ENCODE data around the gene PICK1.
"Not testable (repeated sequence)": the region's sequence is repeated elsewhere in the genome, so short reads cannot be mapped to it uniquely, and the experiment has no call there.

The PICK1 gene

GRCh38 chr22:38036392-38037062, 20.7 kb upstream of the PICK1 start:
- no peak for ATAC-seq
- Mint-ChIP-seq H3K36me3 (ENCODE audit: low read depth) (no peaks in the 10 kb centered on the region), H3K27ac (no peak overlapping the region), H3K4me3 (no peak overlapping the region), H3K9me3 (no peaks in the 10 kb centered on the region), H3K4me1 (no peaks in the 10 kb centered on the region), H3K27me3 (no peaks in the 10 kb centered on the region)
- no peak for DNase-seq

DNA sequence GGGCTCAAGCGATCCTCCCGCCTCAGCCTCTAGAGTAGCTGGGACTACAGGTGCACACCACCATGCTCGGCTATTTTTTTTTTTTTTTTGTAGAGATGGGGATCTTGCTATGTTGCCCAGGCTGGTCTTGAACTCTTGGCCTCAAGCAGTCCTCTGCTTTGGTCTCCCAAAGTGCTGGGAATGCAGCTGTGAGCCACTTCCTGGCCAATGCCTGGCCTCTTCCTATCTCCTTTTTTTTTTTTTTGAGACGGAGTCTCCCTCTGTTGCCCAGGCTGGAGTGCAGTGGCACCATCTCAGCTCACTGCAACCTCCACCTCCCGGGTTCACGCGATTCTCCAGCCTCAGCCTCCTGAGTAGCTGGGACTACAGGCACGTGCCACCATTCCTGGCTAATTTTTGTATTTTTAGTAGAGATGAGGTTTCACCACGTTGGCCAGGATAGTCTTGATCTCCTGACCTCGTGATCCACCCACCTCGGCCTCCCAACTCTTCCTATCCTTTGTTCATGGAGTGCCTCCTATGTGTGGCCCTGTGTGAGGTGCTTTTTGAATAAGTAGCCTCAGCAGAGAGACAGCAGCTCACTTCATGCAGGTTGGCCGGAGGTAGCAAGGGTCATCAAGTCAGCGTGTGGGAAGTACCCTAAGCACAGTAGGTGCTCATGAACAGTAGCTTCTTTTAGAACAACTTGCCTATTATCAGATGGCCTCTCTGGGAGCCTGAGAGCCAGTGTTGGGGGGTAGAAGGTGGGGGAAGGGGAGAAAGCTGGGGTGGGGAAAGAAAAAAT, 19.6 kb upstream of the PICK1 start:
- H3K4me3 Mint-ChIP-seq; H3K27me3 Mint-ChIP-seq; H3K36me3 Mint-ChIP-seq (ENCODE audit: low read depth); DNase-seq; ATAC-seq; H3K9me3 Mint-ChIP-seq; H3K27ac Mint-ChIP-seq; H3K4me1 Mint-ChIP-seq: not testable (repeated sequence)

GRCh38 chr22:38038426-38038825, 18.8 kb upstream of the PICK1 start:
- Mint-ChIP-seq H3K4me1 (no peaks in the 10 kb centered on the region), H3K9me3 (no peaks in the 10 kb centered on the region), H3K27ac (no peak overlapping the region), H3K36me3 (ENCODE audit: low read depth) (no peaks in the 10 kb centered on the region), H3K4me3 (no peak overlapping the region), H3K27me3 (no peaks in the 10 kb centered on the region)
- DNase-seq (no peak), ATAC-seq (no peak)

DNA sequence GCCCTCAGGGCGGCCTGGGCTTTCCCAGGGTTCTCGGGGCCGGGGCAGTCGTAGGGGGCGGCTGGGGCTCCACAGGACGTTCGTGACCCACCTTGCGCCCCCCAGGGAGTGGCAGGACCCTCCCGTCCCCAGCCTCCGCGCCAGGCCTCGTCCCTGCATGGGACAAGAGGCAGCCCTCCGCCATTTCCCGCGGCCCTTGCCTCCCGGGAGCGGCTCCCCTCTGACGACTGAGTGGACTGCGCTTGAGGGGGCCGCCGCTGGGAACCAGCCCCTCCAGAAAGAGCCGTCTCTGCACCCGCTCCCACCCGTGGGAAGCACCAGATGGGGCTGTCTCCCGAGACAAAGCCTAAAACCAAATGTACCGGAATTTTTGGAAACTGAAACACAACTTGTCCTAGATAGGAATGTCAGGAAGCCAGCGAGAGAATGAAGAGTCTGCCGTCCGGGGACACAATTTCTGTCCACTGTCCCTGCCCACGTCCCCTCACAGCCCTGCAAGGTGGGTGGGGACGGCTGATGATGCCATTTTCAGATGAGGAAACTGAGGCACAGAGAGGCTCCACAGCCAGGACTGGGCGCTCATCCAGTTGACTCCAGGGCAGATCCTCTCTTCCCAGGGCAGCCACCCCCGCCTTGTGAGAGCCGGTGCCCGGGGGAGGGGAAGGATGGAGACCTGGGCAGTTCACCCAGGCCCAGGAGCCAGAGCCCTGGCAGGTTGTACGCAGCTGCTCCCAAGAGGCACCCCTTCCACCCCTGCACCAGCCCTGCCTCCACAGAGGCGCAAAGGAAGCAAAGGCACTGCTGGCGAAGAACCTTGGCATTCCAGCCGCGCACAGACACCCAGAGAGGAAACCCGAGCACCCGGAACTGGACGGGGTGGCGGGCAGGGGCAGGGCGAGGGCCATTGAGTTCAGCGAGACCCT, 18.1 kb upstream of the PICK1 start:
- Mint-ChIP-seq H3K4me3 (no peak overlapping the region), H3K36me3 (ENCODE audit: low read depth) (no peaks in the 10 kb centered on the region), H3K9me3 (no peaks in the 10 kb centered on the region), H3K27ac (no peak overlapping the region), H3K27me3 (no peaks in the 10 kb centered on the region), H3K4me1 (no peaks in the 10 kb centered on the region)
- ATAC-seq (no peak), DNase-seq (no peak)

DNA sequence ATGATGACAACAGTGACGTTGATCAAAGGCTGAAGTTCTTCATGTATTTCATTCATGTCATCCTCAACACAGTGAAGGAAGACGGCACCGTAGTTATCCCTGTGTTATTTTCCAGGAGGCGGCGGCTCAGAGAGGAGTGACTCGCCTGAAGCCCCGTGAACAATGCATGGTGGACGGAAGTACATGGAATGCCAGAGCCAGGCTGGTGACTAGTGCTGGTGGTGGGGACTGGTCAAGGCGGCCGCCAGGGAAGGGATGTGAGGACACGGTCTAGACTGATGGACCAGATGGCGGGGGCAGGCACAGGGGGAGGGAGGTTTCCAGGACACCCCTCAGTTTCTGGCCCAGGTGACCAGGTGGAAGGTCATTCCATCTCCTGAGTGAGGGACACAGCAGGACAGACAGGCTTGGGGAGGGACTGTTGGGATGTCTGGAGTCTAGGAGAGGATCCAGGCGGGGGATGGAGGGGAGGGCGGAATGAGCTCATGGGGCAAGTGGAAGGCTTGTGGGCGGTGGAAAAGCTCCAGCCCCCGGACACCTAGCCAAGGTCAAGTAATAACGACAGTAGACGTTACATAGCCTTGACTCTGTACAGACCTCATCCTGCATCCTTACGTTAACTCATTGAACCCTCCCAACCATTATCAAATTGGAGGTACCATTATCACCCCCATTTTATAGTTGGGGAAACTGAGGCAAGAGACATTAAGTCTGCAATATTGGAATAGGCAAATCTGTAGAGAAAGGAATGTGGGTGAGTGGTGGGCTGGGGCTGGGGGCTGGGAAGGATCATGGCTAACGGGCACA, 16.0 kb upstream of the PICK1 start:
- Mint-ChIP-seq H3K27ac (no peak overlapping the region), H3K36me3 (ENCODE audit: low read depth) (no peaks in the 10 kb centered on the region), H3K9me3 (no peaks in the 10 kb centered on the region), H3K27me3 (no peaks in the 10 kb centered on the region), H3K4me1 (no peaks in the 10 kb centered on the region), H3K4me3 (no peak overlapping the region)
- ATAC-seq (no peak), DNase-seq (no peak)

GRCh38 chr22:38041760-38042487, 15.3 kb upstream of the PICK1 start:
- Mint-ChIP-seq H3K27me3 (no peaks in the 10 kb centered on the region), H3K4me3 (no peak overlapping the region), H3K27ac (no peak overlapping the region), H3K9me3 (no peaks in the 10 kb centered on the region), H3K4me1 (no peaks in the 10 kb centered on the region), H3K36me3 (ENCODE audit: low read depth) (no peaks in the 10 kb centered on the region)
- DNase-seq (no peak), ATAC-seq (no peak)

DNA sequence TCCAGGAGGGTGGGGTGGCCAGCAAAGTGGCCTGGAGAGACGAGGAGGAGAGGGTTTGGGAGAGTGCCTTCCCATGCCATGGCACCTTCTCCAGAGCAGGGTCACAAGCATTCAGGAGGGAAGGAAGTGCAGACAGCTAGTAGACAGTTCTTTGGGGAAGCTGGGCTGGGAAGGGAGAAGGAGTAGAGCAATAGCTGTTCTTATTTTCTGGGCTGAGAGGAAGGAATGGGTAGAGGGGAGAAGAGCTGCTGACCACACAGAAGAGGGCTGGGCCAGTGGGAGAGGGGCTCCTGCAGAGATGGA, 14.8 kb upstream of the PICK1 start:
- no peaks in the 10 kb centered on the region for H3K4me1 Mint-ChIP-seq
- H3K36me3 Mint-ChIP-seq (ENCODE audit: low read depth), result no peaks in the 10 kb centered on the region
- H3K27ac Mint-ChIP-seq, result no peak overlapping the region
- H3K4me3 Mint-ChIP-seq, result no peak overlapping the region
- no peak for ATAC-seq
- H3K27me3 Mint-ChIP-seq, result no peaks in the 10 kb centered on the region
- DNase-seq, result no peak
- no peaks in the 10 kb centered on the region for H3K9me3 Mint-ChIP-seq

GRCh38 chr22:38043151-38044039, 13.8 kb upstream of the PICK1 start:
- Mint-ChIP-seq H3K27ac (no peak overlapping the region), H3K4me1 (no peaks in the 10 kb centered on the region), H3K4me3 (no peak overlapping the region), H3K36me3 (ENCODE audit: low read depth) (no peaks in the 10 kb centered on the region), H3K27me3 (no peaks in the 10 kb centered on the region), H3K9me3 (no peaks in the 10 kb centered on the region)
- ATAC-seq (no peak), DNase-seq (no peak)

DNA sequence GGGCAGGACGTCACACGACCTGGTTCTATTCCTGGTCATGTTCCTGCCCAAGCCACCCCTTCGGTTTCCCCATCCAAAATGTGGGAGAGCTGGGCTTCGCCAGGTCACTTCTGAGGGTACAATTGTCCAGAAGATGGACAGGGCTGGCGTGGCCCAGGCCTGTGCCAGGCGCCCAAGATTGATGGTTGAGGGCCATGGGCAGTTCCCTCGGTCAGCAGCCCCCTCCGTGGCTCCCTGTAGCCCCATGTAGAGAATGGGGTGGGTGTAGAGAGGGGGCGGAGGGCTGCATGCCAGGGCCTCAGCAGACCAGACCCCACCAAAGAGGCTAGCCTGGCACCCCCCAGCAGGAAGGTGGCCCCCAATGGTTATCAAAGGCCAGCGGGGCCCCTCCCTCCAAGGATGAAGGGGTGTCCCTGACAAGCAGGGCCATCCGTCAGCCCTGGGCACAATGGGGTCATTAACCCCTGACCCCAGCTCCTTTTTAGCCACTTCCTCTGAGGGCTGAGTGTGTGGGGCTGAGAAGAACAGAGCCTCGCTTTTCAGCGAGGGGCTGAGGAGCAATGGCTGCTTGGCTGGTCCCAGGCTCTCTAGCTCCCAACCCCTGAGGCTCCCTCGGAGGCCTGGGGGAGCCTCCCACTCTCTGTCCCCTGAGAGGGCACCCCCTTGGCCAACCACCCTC, 11.0 kb upstream of the PICK1 start:
- H3K27ac Mint-ChIP-seq, result no peak overlapping the region
- no peaks in the 10 kb centered on the region for H3K4me1 Mint-ChIP-seq
- no peak for ATAC-seq
- no peaks in the 10 kb centered on the region for H3K9me3 Mint-ChIP-seq
- no peaks in the 10 kb centered on the region for H3K27me3 Mint-ChIP-seq
- DNase-seq, result no peak
- no peak overlapping the region for H3K4me3 Mint-ChIP-seq
- no peaks in the 10 kb centered on the region for H3K36me3 Mint-ChIP-seq (ENCODE audit: low read depth)

- no peak overlapping the region for H3K4me3 Mint-ChIP-seq
- H3K27ac Mint-ChIP-seq, result no peak overlapping the region
- no peaks in the 10 kb centered on the region for H3K4me1 Mint-ChIP-seq
- H3K9me3 Mint-ChIP-seq, result no peaks in the 10 kb centered on the region
- DNase-seq (no peak), ATAC-seq (no peak)
- no peaks in the 10 kb centered on the region for H3K36me3 Mint-ChIP-seq (ENCODE audit: low read depth)
- no peaks in the 10 kb centered on the region for H3K27me3 Mint-ChIP-seq
Measured at GRCh38 chr22:38049812-38050619, 7.2 kb upstream of the PICK1 start.

GRCh38 chr22:38050720-38051119, 6.5 kb upstream of the PICK1 start:
- Mint-ChIP-seq H3K27me3 (no peaks in the 10 kb centered on the region), H3K4me3 (no peak overlapping the region), H3K36me3 (ENCODE audit: low read depth) (no peaks in the 10 kb centered on the region), H3K4me1 (no peaks in the 10 kb centered on the region), H3K9me3 (no peaks in the 10 kb centered on the region), H3K27ac (no peak overlapping the region)
- DNase-seq (no peak), ATAC-seq (no peak)

GRCh38 chr22:38051261-38051660, 5.9 kb upstream of the PICK1 start:
- Mint-ChIP-seq H3K27ac (no peak overlapping the region), H3K27me3 (no peaks in the 10 kb centered on the region), H3K4me3 (no peak overlapping the region), H3K9me3 (no peaks in the 10 kb centered on the region), H3K36me3 (ENCODE audit: low read depth) (no peaks in the 10 kb centered on the region), H3K4me1 (no peaks in the 10 kb centered on the region)
- no peak for DNase-seq
- ATAC-seq, result no peak

All from activated naive CD8-positive, alpha-beta T cell treated with anti-CD3 and anti-CD28 coated beads, Interleukin-2, amount 50 U/mL, for 24 hours (primary cell).